ENCODE data around the gene APOC3. TPM values are rescaled to one million over a fixed set of nuclear protein-coding genes. Genes with fewer than 3 reads are reported as not detected.

The APOC3 gene
- polyA plus RNA-seq, 3 donors, result 5.2 to 15.8 (median 5.4) TPM

DNA sequence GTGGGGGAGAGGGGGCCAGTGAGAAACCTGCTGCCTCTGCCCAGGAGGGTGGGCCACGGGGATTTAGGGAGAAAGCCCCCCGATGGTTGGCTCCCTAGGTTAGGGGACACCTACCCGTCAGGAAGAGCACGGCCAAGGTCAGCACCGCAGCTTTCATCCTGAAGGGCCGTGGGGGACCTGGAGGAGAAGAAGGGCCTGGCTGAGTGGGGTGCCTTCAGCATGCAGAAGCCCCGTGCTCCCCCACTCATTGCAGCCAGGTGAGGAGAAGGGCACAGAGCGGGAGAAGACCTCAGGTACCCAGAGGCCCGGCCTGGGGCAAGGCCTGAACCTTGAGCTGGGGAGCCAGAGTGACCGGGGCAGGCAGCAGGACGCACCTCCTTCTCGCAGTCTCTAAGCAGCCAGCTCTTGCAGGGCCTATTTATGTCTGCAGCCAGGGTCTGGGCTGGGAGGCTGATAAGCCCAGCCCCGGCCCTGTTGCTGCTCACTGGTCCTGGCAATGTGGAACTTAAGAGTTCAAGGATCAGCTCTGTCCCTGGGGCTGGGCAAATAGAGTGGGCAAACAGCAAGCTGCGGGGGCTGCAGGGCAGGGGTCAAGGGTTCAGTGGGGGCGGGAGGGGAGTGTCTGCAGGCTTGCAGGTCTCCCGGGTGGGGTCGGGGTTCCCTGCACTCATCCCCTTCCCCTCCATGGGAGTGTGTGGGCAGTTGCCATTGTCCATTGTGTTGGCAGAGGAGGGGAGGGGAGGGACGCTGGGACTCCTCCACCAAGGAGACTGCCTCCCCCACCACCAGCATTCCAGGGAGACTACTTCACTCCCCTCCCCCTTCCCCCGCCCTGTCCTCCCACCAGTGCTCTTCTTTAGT lies 7.8 kb downstream of the APOC3 start, which contains the start of gene APOA1:
APOA1 (minus strand) TSS at position 392 of the 861 bp plus-strand sequence; CDS start at position 157, 235 bp downstream.
- DNase-seq (ENCODE audit: extremely low read depth in 1 of 11, low read depth in 9 of 11, low spot score in 4 of 11), result no peak

DNA sequence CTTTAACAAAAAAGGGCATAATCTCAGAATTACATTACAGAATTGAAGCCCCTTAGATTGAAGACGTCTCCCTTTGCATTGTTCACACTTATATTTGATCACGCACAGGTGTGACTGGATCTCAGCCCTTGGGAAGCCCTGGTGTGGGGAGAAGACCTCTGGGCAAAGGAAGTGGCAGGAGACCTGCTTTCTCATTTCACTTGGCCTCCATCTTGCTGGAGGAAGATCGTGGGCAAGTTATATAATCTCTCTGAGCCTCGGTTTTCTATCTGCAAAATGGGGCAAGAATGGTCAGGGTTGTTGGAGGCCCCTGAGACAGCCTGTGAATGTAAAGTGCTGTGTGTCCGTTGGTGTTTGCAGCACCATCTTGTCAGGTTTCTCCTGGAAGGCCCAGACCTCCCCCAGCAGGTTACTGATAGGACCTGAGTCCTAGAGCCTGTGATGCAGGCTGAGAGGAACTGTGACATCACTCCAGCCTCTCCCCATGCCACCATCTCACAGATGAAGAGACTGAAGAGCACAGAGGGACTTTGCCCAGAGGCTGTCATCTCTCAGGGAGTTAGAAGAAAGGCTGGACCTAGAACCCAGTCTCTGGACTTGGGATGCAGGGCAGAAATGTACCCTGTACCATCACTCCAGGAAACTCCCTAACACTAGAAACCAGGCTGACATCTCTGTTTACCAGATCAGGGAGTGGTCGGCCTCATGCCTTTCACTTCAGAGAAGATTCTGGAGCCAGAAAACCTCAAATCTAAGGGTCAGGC lies 8.8 kb downstream of the APOC3 start:
- no peak for DNase-seq (ENCODE audit: extremely low read depth in 1 of 11, low read depth in 9 of 11, low spot score in 4 of 11)

DNA sequence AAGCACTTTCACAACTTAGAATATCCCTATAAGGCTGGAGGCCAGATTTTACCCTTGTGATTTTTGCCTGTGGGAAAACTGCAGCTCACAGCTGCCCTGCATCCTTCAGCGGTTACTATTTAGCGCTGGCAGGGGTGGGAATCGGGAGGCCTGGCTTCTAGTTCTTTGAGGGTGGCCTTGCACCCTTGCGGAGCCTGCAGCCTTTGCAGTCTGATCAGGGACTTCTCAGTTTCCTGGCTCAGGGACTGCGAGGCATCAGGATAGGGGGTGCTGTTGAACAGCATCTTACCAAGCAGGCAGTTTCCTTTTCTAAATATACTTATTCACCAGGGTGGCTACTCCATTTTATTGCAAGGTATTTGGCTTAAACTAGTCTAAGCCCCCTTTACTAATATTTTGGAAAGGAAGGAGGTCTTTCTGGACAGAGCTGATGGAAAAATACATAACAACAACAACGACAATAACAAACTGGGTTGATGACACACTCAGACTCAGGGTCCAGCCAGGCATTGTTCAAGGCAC lies 10.6 kb downstream of the APOC3 start:
- DNase-seq (ENCODE audit: extremely low read depth in 1 of 11, low read depth in 9 of 11, low spot score in 4 of 11), result no peak

DNA sequence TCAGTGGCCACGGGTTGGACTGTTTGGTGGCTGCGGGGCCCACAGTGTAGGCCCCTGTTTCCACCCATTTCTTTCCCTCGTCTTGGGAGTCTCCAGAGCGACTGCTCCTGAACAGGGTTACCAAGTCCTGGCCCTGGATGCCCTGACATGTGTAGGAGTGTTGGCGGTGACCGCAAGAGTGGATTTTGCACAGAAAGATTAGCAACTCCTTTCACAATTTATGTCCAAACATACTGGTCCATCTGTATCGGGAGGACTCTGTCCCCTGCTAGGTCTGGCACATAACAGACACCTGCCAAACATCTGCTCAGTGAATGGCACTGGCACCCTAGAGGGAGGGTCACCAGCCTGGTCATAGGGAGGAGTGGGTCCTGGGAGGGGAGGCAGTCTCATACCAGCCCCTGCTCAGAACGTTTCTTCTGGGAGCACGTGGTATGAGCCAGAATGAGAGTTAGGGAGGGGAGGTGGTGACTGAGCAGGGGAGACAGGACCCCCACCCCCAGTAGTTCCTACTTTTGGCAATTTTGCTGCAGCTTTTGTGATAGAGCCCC lies 11.1 kb downstream of the APOC3 start:
- no peak for DNase-seq (ENCODE audit: extremely low read depth in 1 of 11, low read depth in 9 of 11, low spot score in 4 of 11)

DNA sequence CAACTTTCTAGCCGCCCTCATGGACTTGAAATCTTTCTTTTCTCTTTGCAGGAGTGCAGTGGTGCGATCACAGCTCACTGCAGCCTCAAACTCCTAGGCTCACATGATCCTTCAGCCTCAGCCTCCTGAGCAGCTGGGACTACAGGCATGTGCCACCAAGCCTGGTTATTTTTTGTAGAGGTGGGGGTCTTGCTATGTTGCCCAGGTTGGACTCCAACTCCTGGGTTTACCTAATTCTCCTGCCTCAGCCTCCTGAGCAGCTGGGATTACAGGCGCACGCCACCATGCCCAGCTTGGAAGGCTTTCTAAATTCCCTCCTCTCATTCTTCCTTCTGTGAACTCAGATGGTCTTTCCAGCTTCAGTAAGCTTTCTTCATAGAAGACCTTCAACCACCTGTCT lies 12.4 kb downstream of the APOC3 start:
- no peak for DNase-seq (ENCODE audit: extremely low read depth in 1 of 11, low read depth in 9 of 11, low spot score in 4 of 11)

DNA sequence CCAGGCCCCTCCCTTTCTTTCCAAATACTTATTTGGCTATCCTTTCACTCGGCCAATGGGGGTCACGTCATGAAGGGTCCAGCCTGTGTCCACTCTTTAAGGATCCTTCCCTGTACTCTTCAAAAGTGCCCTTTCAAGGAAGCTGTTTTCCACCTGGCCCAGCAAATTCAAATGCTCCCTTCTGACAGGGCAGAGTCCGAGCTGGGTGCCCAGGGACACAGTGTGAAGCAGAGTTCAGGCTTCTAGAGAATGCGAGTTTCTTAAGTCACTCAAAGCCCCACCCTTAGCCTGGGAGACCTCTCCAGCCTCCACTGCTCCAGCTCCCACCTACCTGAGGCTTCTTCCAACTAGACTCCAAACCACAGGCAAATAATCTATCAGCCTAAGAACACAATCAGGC lies 13.2 kb downstream of the APOC3 start:
- DNase-seq (ENCODE audit: extremely low read depth in 1 of 11, low read depth in 9 of 11, low spot score in 4 of 11), result no peak

DNA sequence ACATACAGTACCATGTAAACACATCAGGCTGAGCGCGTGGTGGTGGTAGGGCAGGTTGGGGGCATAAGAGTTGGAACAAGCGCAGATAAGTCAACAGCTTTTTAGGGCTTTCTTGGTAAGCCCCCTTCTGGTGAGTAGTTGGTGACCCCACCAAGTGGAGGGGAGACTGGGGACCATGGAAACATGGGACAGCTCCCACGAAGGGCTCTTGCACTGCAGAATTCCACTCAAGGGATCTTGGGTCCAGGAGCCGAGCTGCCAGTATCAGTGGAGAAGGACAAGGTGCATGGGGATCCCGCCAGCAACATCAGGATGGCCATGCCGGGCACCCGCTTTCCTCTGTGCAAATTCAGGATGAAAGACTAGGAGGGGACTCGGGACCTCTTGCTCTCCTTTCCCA lies 14.0 kb downstream of the APOC3 start:
- no peak for DNase-seq (ENCODE audit: extremely low read depth in 1 of 11, low read depth in 9 of 11, low spot score in 4 of 11)

DNA sequence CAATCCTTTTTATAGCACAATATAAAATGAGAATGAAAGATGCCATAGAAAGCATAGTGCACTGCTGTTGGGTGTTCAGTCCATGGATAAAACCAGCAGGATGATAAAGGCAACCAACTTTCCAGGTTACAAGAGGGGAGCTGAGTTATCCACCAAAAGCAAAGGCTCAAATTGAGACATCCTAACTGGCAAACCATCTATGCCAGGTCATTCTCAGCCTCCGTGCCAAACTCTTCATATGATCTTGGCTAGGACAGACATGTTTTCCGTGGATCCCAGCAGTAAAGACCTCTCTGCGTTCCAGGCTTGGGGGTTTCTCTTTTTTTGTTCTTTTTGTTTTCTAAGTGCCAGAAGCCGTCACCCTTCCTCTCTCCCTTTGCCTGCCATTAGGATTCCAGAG lies 15.0 kb downstream of the APOC3 start:
- DNase-seq (ENCODE audit: extremely low read depth in 1 of 11, low read depth in 9 of 11, low spot score in 4 of 11), result no peak

DNA sequence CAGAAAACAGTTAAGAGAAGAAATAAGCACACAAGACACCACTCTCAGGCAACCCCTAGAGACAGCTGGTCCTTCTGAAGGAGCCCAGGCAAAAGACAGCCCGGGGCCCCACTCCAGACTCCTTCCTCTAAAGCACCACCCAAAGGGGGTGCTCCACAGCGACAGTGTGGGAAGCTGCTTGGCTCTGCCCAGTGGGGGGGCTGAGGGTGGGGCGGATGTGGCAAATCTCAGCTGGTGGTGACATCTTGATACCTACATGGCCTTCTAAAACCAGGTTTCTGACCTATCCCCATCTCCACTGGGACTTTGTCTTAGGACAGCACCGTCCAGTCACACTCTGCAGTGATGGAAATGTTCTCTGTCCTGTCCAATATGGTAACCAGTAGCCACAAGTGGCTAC lies 17.9 kb downstream of the APOC3 start:
- no peak for DNase-seq (ENCODE audit: extremely low read depth in 1 of 11, low read depth in 9 of 11, low spot score in 4 of 11)

DNA sequence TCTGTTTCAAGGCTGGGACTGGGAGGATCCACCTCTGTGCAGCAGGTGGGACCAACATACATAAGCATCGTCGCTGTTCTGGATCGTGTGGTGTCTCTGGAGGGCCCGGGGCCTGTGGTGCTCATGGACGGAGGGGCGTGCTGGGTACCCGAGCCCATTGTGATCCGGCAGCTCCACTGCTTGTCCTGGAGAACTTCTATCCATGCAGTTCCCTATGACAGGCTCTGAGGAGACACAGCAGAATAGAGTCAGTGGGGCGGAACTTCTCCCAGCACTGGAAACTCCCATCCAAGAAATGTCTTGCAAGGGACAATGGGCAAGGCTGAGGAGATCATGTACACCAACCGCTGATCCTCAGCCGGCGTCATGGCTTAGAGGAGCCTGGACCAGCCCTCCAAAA lies 19.4 kb downstream of the APOC3 start:
- DNase-seq (ENCODE audit: extremely low read depth in 1 of 11, low read depth in 9 of 11, low spot score in 4 of 11), result no peak

DNA sequence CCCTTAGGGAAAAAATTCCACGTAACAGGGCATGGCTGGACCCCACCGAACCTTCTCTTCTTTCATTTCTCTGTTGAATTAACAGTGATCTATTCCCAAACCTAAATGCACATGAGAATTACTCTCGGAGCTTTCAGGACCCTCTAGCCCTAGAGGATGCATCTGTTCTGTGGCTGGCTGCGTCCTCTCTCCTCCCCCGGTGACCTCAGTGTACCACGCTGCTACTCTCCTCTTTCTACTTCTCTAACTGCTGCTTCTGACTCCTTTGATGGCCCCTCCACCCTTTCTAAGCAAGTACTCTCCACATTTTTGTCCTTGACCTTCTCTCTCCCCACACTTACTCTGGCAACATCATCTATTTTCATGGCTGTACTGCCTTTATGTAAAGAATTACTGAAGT lies 19.8 kb downstream of the APOC3 start:
- DNase-seq (ENCODE audit: extremely low read depth in 1 of 11, low read depth in 9 of 11, low spot score in 4 of 11), result no peak

DNA sequence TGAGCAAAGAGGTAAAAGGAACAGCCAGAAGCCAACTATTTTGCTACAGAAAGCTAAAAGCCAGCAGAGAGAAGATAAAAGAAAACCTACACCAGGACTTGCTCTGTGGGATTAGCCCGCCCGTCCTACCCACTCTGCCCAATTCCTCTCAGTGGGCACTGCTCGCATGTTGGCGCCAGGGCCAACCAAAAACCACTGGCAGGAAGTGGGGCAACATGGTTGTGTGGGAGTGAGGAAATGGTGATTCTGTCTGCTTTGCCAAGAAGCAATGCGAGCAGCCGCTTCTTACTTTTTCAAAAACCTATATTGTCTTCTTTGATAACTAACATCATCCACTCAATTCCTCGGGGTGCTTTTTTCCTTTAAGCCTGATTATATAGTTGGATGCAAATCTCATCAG lies 21.9 kb downstream of the APOC3 start:
- DNase-seq (ENCODE audit: extremely low read depth in 1 of 11, low read depth in 9 of 11, low spot score in 4 of 11), result no peak

DNA sequence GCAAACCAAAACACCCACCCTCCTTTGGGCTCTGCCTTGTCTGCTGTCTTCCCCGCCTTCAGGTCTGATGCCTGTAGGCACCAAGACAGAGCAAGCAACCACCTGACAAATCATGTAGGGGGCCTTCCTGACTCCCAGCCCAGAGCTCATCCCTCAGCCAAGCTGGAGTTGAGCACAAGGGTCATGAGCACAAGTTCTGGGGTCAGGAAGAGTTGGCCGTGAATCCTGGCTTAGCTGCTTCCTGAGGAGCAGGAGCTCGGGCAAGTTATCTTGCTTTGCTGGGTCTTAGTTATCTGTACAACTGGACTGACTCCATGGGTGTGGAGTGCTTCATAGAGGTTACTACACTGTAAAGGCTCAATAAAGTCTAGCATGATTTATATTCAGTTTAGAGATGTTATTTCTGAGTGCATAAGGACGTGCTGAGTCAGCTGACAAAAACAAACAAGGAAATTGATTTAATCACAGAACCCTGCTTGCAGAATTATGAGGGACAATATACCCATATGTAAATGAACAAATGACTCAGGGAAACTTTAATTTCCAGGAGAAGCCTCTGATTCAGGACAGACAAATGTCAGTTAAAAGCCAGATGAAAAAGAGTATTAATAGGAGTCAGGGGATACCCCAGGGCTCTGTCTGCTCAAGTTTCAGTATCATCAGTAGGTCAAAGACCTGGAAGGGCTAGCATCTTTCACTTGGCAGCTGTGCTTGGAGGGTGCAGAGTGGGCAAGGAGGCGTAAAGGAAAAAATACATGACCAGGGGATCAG lies 22.7 kb downstream of the APOC3 start:
- no peak for DNase-seq (ENCODE audit: extremely low read depth in 1 of 11, low read depth in 9 of 11, low spot score in 4 of 11)

DNA sequence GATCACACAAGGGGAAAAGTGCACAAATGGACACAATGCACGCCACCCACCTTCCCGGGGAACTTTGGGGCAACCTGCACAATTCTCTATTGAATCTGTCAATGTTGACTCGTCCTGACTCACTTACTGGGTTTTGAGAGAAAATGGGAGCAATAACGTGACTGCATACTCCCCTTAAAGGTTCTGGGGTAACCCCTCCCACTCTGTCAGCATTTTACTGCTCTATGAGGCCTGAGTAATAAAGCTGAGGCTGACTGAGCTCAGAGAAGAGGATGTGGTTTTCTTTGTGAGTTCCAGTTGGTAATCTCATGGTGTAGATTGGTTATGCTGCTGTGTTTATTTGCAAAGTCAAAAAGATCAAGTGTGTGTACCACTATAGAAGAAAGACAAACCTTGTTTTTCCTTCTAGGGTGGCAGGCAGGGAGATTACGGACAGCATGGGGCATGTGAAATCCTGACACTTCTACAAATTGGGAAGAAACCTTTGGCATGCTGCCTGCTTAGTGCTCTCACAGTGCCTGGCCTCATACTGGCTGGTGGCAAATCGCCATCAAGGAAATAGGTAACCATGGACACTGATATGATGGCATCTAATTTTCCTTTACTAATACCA lies 23.9 kb downstream of the APOC3 start:
- DNase-seq (ENCODE audit: extremely low read depth in 1 of 11, low read depth in 9 of 11, low spot score in 4 of 11), result no peak

DNA sequence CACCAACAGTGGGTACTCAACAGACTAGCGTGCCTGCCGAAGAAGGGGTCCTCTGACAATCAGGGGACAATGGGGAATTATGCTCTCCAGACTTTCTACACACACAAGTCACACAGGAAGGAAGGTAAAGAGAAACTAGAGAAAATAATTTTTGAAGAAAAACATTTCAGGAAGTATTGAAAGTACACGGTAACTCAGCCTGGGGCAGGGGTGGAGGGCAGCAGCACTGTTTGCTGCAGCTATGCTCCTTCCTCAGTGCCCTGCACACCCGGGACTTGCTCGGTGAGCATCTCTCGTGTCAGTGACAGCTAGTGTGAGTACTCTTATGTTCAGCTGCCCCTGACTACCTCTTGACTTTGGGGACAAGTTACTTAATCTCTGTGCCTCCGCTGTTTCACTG lies 25.7 kb downstream of the APOC3 start:
- DNase-seq (ENCODE audit: extremely low read depth in 1 of 11, low read depth in 9 of 11, low spot score in 4 of 11), result no peak

DNA sequence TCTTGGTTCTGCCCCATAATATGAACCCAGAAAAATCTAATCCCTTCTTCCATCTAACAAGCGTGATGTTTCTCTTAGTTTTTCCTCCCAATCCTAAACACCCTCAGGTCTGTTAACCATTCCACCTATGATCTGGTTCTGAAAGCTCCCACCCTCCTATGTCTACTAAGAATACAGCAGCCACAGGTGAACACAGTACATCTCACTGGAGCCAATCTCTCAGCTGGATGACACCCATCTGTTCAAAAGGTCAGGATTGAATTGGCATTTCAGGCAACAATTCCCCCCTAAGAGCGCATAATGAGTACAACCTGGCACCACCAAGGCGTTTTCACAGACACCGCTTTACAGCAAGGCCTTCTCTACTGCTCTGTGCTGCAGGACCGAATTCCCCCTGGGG lies 26.7 kb downstream of the APOC3 start:
- no peak for DNase-seq (ENCODE audit: extremely low read depth in 1 of 11, low read depth in 9 of 11, low spot score in 4 of 11)

DNA sequence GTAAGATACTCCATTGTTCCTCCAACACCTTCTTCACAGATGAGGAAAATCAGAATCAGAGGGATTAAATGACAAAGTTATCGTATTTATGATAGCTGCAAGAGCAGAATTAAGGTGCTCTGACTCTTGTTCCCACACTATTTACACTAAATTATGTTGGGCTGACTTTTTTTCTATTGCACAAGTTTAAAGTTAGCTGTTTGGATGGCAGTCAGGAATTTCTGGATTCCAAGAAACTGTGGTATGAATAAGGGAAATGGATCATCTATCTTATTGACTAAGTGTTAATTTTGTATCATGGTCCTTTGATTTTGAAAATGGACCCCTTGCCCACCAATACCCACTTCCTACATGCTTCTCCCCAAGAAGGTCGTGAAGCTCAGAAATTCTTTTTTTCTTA lies 27.6 kb downstream of the APOC3 start:
- no peak for DNase-seq (ENCODE audit: extremely low read depth in 1 of 11, low read depth in 9 of 11, low spot score in 4 of 11)

DNA sequence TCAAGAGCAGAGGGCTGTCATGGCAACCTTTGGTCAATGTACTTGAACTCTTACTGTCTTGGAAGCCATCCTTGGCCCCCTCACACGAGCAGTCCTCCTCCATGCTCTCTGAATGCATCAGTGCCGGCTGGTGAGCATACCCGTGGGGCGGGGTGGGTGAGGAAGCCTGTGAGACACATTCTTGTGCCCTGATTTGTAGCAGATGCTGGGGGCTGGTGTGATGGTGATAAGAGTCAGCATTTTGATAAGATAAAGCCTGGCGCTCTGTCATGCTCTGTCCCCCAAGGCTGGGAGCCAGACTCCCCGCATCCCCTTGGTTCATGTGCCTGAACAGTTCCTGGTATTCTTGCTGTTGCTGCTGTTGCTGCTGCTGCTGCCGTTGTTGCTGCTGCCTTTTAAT lies 28.2 kb downstream of the APOC3 start:
- DNase-seq (ENCODE audit: extremely low read depth in 1 of 11, low read depth in 9 of 11, low spot score in 4 of 11), result no peak

DNA sequence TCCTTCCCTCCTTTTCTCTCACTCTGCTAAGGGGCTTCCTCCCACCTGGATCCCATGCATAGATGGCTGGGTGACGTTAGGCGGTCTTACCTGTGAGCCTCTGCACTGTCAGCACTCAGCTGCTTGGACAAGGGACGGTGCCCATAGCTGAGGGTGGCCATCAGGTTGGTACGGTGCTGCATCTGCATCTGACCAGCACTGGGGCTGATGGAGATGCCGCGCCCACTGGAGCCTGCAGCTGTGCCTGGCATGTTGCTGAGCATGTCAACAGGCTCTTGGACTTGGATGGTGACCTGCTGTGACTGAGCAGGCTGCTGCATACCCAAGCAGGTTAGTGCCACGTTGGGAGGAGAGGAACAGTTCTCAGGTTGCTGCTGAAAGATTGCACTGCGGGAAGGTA lies 29.5 kb downstream of the APOC3 start:
- no peak for DNase-seq (ENCODE audit: extremely low read depth in 1 of 11, low read depth in 9 of 11, low spot score in 4 of 11)
